H1 (cell line): ENCODE measurements around the gene ITGB4. TPM values are rescaled to one million over a fixed set of nuclear protein-coding genes. Genes with fewer than 3 reads are reported as not detected.
A peak's percentile ranks its signal among the peaks of the same experiment; 100 is the strongest.

Experiments used
- CTCF ChIA-PET: fragments of 300-600 bp; sonication (Branson Sonifier 250); formaldehyde crosslinking; loops from one replicate; lab custom pipeline; 2021; ENCODE audit not compliant: partially characterized antibody; lab: Charles Lee
- POLR2A ChIA-PET: fragments of 300-600 bp; sonication (Branson Sonifier 250); formaldehyde crosslinking; loops from one replicate; lab custom pipeline; 2021; ENCODE audit warnings: inconsistent platforms; ENCODE audit not compliant: partially characterized antibody; lab: Charles Lee
- DNase-seq, 2 experiments: peaks; one replicate each; pipeline versions ENCODE4 v3.0.0 to v3.0.0-alpha.2; 2010 to 2022; ENCODE audit warnings: low spot score in 2 of 2, low read depth in 1 of 2, mixed read lengths in 1 of 2
- FAIRE-seq: peaks from 2 replicates; lab custom pipeline; 2011; peaks lifted over from hg19 to GRCh38; lab: Jason Lieb, UNC
- H2AFZ ChIP-seq: 2 replicates; pipeline ENCODE4 v1.8.1; 2012; ENCODE audit warnings: low read length, inconsistent platforms
- H2AK5ac ChIP-seq: 2 replicates; pipeline ENCODE4 v1.6.1; 2013; ENCODE audit warnings: low read depth, low read length
- H2BK120ac ChIP-seq: replicated peaks from 2 replicates; pipeline ENCODE3; 2013; ENCODE audit warnings: low read depth, low read length, inconsistent platforms
- H2BK12ac ChIP-seq: 2 replicates; pipeline ENCODE4 v1.6.1; 2013; ENCODE audit warnings: low read depth, low read length
- H2BK15ac ChIP-seq: 2 replicates; pipeline ENCODE4 v1.6.1; 2013; ENCODE audit warnings: low read length
- H2BK20ac ChIP-seq: 2 replicates; pipeline ENCODE4 v1.6.1; 2013; ENCODE audit warnings: low read length
- H2BK5ac ChIP-seq: 2 replicates; pipeline ENCODE4 v1.6.1; 2013; ENCODE audit warnings: low read depth, low read length
- H3K14ac ChIP-seq: 2 replicates; pipeline ENCODE4 v1.6.1; 2013; ENCODE audit warnings: inconsistent platforms; ENCODE audit not compliant: insufficient read length
- H3K18ac ChIP-seq: 2 replicates; pipeline ENCODE4 v1.6.1; 2013; ENCODE audit warnings: low read length; ENCODE audit errors: extremely low read depth
- H3K23ac ChIP-seq: 2 replicates; pipeline ENCODE4 v1.6.1; 2013; ENCODE audit warnings: inconsistent platforms; ENCODE audit not compliant: insufficient read length
- H3K23me2 ChIP-seq: 2 replicates; pipeline ENCODE4 v1.6.1; 2013; ENCODE audit warnings: low read depth, low read length
- H3K27ac ChIP-seq: 2 replicates; pipeline ENCODE4 v1.6.1; 2011; ENCODE audit warnings: low read depth, low read length, inconsistent platforms
- H3K27me3 ChIP-seq, 4 experiments: replicated peaks in 1 of 4; 1 replicate in 1 of 4; 2 replicates in 3 of 4; pipeline versions ENCODE4 v1.6.1 to v1.8.1; 2011 to 2013; ENCODE audit warnings: low read length in 3 of 4, mild to moderate bottlenecking in 3 of 4, inconsistent platforms in 2 of 4, mixed read lengths in 2 of 4, moderate library complexity in 1 of 4; ENCODE audit not compliant: control insufficient read depth in 3 of 4, insufficient read depth in 3 of 4; ENCODE audit errors: extremely low read depth in 1 of 4
- H3K36me3 ChIP-seq, 4 experiments: 2 replicates each; pipeline versions ENCODE4 v1.6.1 to v1.8.1; 2011 to 2013; ENCODE audit warnings: mild to moderate bottlenecking in 4 of 4, low read length in 3 of 4, moderate library complexity in 2 of 4, control low read depth in 1 of 4, inconsistent platforms in 1 of 4; ENCODE audit not compliant: insufficient read depth in 4 of 4, control insufficient read depth in 2 of 4
- H3K4ac ChIP-seq: replicated peaks from 2 replicates; pipeline ENCODE3; 2013; ENCODE audit warnings: low read length, low read depth, mixed read lengths, inconsistent platforms; ENCODE audit not compliant: insufficient read length
- H3K4me1 ChIP-seq, 4 experiments: replicated peaks in 1 of 4; 1 replicate in 1 of 4; 2 replicates in 3 of 4; pipeline versions ENCODE4 v1.6.1 to v1.8.1; 2011 to 2013; ENCODE audit warnings: low read length in 3 of 4, inconsistent platforms in 2 of 4, mixed read lengths in 1 of 4; ENCODE audit not compliant: insufficient read depth in 4 of 4, control insufficient read depth in 3 of 4
- H3K4me2 ChIP-seq, 2 experiments: 2 replicates each; pipeline versions ENCODE4 v1.6.1 to v1.8.1; 2011 to 2013; ENCODE audit warnings: low read depth in 2 of 2, low read length in 2 of 2, control low read depth in 1 of 2, inconsistent platforms in 1 of 2, mild to moderate bottlenecking in 1 of 2; ENCODE audit not compliant: insufficient read depth in 1 of 2
- H3K4me3 ChIP-seq, 4 experiments: fragments of 200-600, 300-600 bp in 1 of 4; sonication (generic), shearing (Covaris generic), sonication (Bioruptor Twin) in 1 of 4; 2 replicates each; pipeline versions ENCODE4 v1.5.1 to v1.8.1; 2011 to 2016; ENCODE audit warnings: low read length in 4 of 4, low read depth in 3 of 4, control low read depth in 2 of 4, inconsistent platforms in 2 of 4, mild to moderate bottlenecking in 2 of 4, mixed read lengths in 1 of 4, moderate library complexity in 1 of 4; ENCODE audit not compliant: insufficient read depth in 2 of 4; ENCODE audit errors: extremely low read depth in 1 of 4
- H3K56ac ChIP-seq: replicated peaks from 2 replicates; pipeline ENCODE3; 2013; ENCODE audit warnings: low read depth, mild to moderate bottlenecking, mixed read lengths, low read length, inconsistent platforms; ENCODE audit not compliant: insufficient read length
- H3K79me1 ChIP-seq: 2 replicates; pipeline ENCODE4 v1.6.1; 2013; ENCODE audit warnings: low read depth, low read length, control low read depth
- H3K79me2 ChIP-seq, 2 experiments: 2 replicates each; pipeline versions ENCODE4 v1.6.1 to v1.8.1; 2012 to 2013; ENCODE audit warnings: low read length in 2 of 2, mild to moderate bottlenecking in 2 of 2, inconsistent platforms in 1 of 2; ENCODE audit not compliant: insufficient read depth in 2 of 2, control insufficient read depth in 1 of 2
- H3K9ac ChIP-seq, 4 experiments: replicated peaks in 1 of 4; 1 replicate in 1 of 4; 2 replicates in 3 of 4; pipeline versions ENCODE4 v1.6.1 to v1.8.1; 2011 to 2013; ENCODE audit warnings: low read depth in 3 of 4, low read length in 3 of 4, control low read depth in 2 of 4, mild to moderate bottlenecking in 2 of 4, moderate library complexity in 2 of 4, inconsistent platforms in 1 of 4; ENCODE audit errors: extremely low read depth in 1 of 4
- H3K9me3 ChIP-seq, 2 experiments: 2 replicates each; pipeline versions ENCODE4 v1.6.1 to v1.8.1; 2012 to 2013; ENCODE audit warnings: mild to moderate bottlenecking in 2 of 2, moderate library complexity in 2 of 2, control low read depth in 1 of 2, inconsistent platforms in 1 of 2, low read depth in 1 of 2, low read length in 1 of 2, mixed read lengths in 1 of 2; ENCODE audit not compliant: insufficient read depth in 2 of 2
- H4K20me1 ChIP-seq, 2 experiments: replicated peaks in 1 of 2; 2 replicates each; pipeline versions ENCODE3 to v1.8.1; 2011 to 2013; ENCODE audit warnings: inconsistent platforms in 2 of 2, low read length in 2 of 2, mild to moderate bottlenecking in 1 of 2; ENCODE audit not compliant: insufficient read depth in 2 of 2, control insufficient read depth in 1 of 2
- H4K5ac ChIP-seq: 2 replicates; pipeline ENCODE4 v1.6.1; 2013; ENCODE audit warnings: low read length, low read depth, mixed read lengths, inconsistent platforms; ENCODE audit not compliant: insufficient read length
- H4K8ac ChIP-seq: 2 replicates; pipeline ENCODE4 v1.8.0; 2013; ENCODE audit warnings: mild to moderate bottlenecking, moderate library complexity, low read length, inconsistent platforms; ENCODE audit not compliant: insufficient read depth; ENCODE audit errors: extremely low read depth
- H4K91ac ChIP-seq: replicated peaks from 2 replicates; pipeline ENCODE3; 2013; ENCODE audit warnings: low read length, mixed read lengths, inconsistent platforms; ENCODE audit not compliant: insufficient read length
- ATF2 ChIP-seq: IDR thresholded peaks from 2 replicates; pipeline ENCODE4 v1.6.1; 2012; ENCODE audit warnings: low read length, inconsistent platforms
- CBX5 ChIP-seq: fragments of 300-800, 300-1000 bp; sonication (generic); IDR thresholded peaks from 2 replicates; pipeline ENCODE4 v1.7.1; 2016; ENCODE audit warnings: antibody characterized with exemption, low read length, low read depth
- CEBPB ChIP-seq: IDR thresholded peaks from 2 replicates; pipeline ENCODE4 v1.6.1; 2012; ENCODE audit warnings: low read depth, low read length
- EZH2 ChIP-seq: fragments of 200-600 bp; sonication (generic); IDR thresholded peaks from 2 replicates; pipeline ENCODE4 v1.7.1; 2012; ENCODE audit warnings: low read depth, mild to moderate bottlenecking, moderate library complexity, low read length, inconsistent platforms; ENCODE audit not compliant: severe bottlenecking
- JUN ChIP-seq: IDR thresholded peaks from 2 replicates; pipeline ENCODE4 v1.6.1; 2011; ENCODE audit warnings: low read depth, mild to moderate bottlenecking, improper control_type of control experiment, low read length
- SP1 ChIP-seq: IDR thresholded peaks from 2 replicates; pipeline ENCODE4 v1.6.1; 2011; ENCODE audit warnings: low read depth, low read length
- SP2 ChIP-seq: IDR thresholded peaks from 2 replicates; pipeline ENCODE4 v1.6.1; 2012; ENCODE audit warnings: mild to moderate bottlenecking, low read length, inconsistent platforms
- WGBS, 2 experiments: shearing (Covaris generic) in 1 of 2; methylation state at CpG; one replicate each; pipeline versions ENCODE4 v1.1.6 to v1.1.7; 2013 to 2015; ENCODE audit warnings: low lambda C conversion rate in 2 of 2, mixed read lengths in 2 of 2, inconsistent platforms in 1 of 2, low coverage in 1 of 2, missing lambda C conversion rate in 1 of 2; ENCODE audit not compliant: insufficient replicate concordance in 2 of 2, insufficient coverage in 1 of 2, insufficient read length in 1 of 2; ENCODE audit errors: extremely low coverage in 1 of 2, missing lambda C conversion rate in 1 of 2; 5-methylcytosine and 5-hydroxymethylcytosine counted together
- polyA plus RNA-seq, 7 experiments: library from polyadenylated mRNA; depleted of rRNA in 3 of 7; stranded (reverse) in 5 of 7; unstranded in 2 of 7; fragments of >200 nt in 5 of 7; fragments of 200-250 nt in 2 of 7; gene quantifications; 1 replicate in 5 of 7; 2 replicates in 1 of 7; 4 replicates in 1 of 7; pipeline versions ENCODE4 v1.2.1 to v1.2.3, GENCODE V29; 2011 to 2013; ENCODE audit warnings: missing spikeins in 2 of 7, mixed read lengths in 2 of 7
- total RNA-seq: library from RNA; stranded (reverse); fragmentation: NEBNext Ultra II Directional; extraction: Animal tissue kit (Norgen Biotek cat#: 25700); gene quantifications from 2 replicates; pipeline ENCODE4 v1.2.1, GENCODE V29; 2021

ITGB4 gene
- total and polyA plus RNA-seq, 2 of the 8 experiments (the other 6 are each of a cell fraction or from before 2014, with no cell fraction given): 5.2 to 5.6 TPM

DNA sequence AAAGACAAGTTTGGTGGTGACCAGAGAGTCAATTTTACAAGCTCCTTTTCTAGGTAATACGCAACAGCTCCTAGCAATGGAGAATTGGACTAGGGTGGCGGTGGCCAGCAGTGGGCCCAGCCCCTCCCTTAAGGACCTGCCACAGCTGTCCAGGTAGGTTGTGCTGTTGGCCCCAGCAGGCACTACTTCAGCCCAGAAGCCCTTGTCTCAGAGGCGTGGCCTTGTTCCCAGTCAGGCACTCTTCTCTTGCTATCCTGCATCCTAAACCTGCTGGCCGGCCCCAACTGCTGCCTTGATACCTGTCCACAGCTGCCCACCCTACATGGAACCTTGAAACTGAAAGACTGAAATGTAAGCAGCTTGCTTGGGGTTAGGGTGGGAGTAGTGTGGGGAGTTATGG, 44.7 kb downstream of the ITGB4 start:
- WGBS, 2 experiments: 83% methylated on average over 3 of the region's 4 CpGs; no CpG with 5 or more reads in 1 of the 2 experiments
- Histone ChIP-seq H3K79me2 (no peaks in the 10 kb centered on the region), H2AFZ (no peak overlapping the region), H2BK20ac (no peak overlapping the region), H4K8ac (no peak overlapping the region), H3K23me2 (peaks cover 3% of the 10 kb centered on the region; the same call in 1 of the 2 replicates), H3K4me3 (no peak overlapping the region), H2BK5ac (no peak overlapping the region), H2BK12ac (no peak overlapping the region), H3K9me3 (no peaks in the 10 kb centered on the region), H3K27ac (no peak overlapping the region), H3K4me1 (peaks cover 0 to 8% (median 6%) of the 10 kb centered on the region in 4 experiments; a peak in 5 of 7 replicates), H3K56ac (no peak overlapping the region), H3K36me3 (no peaks in the 10 kb centered on the region), H4K20me1 (no peaks in the 10 kb centered on the region), H4K5ac (no peak overlapping the region), H3K23ac (no peak overlapping the region), H4K91ac (peak overlapping the region; percentile 19), H3K18ac (no peak overlapping the region), H3K4ac (no peak overlapping the region), H2BK120ac (no peak overlapping the region), H3K14ac (no peak overlapping the region), H3K27me3 (peaks cover 0 to 2% (median 0%) of the 10 kb centered on the region in 4 experiments; a peak in 1 of 7 replicates), H2BK15ac (no peak overlapping the region), H3K79me1 (no peaks in the 10 kb centered on the region), H3K9ac (no peak overlapping the region), H3K4me2 (no peak overlapping the region), H2AK5ac (no peak overlapping the region)
- FAIRE-seq (no peak), DNase-seq (no peak)
- POLR2A ChIA-PET: interaction anchor here (0.7 to 15.1 kb wide), 5 partner anchors 10 to 91 kb away, joined by 3 to 425 read pairs (median 13); partner anchors contain the start of gene UNK
- CTCF ChIA-PET: interaction anchor here (0.8 to 19.5 kb wide), 14 partner anchors 12 to 164 kb away, joined by 3 to 359 read pairs (median 4); partner anchors contain the start of gene UNK
- TF ChIP-seq SP1 (no peak), CBX5 (no peak), CEBPB (no peak), ATF2 (no peak), SP2 (no peak), EZH2 (no peak), JUN (no peak)
